ENCODE results near the gene PCDHA3. TPM values are rescaled to one million over a fixed set of nuclear protein-coding genes. Genes with fewer than 3 reads are reported as not detected.

Gene PCDHA3
- polyA plus RNA-seq, 1 of the 3 experiments (the other 2 are of a cell fraction) = 0.02 TPM

GRCh38 chr5:140780512-140780911, 20.3 kb upstream of the PCDHA3 start (continued):
- TF ChIP-seq REST (IDR thresholded peaks at IDR 0.05; ENCODE audit: low read depth, low read length) (no peak), GABPA (IDR thresholded peaks at IDR 0.05; ENCODE audit: low read depth) (no peak), CTCF (IDR thresholded peaks at IDR 0.05) (no peak), PBX3 (IDR thresholded peaks at IDR 0.05) (no peak), RXRA (IDR thresholded peaks at IDR 0.05; ENCODE audit: borderline replicate concordance, low read depth) (no peak)

GRCh38 chr5:140785905-140786686, 14.8 kb upstream of the PCDHA3 start, which contains the start of gene PCDHA1:
PCDHA1 (plus strand) TSS chr5:140786140.
- TF ChIP-seq RAD21 (IDR thresholded peaks at IDR 0.05; ENCODE audit: low read length) (peak; percentile 47), CTCF (IDR thresholded peaks at IDR 0.05) (peak; percentile 29), RCOR1 (IDR thresholded peaks at IDR 0.05; ENCODE audit: low read length) (no peak), ZBTB33 (IDR thresholded peaks at IDR 0.05; ENCODE audit: borderline replicate concordance, low read depth) (no peak), TCF12 (IDR thresholded peaks at IDR 0.05) (no peak), RXRA (IDR thresholded peaks at IDR 0.05; ENCODE audit: borderline replicate concordance, low read depth) (no peak), RFX5 (IDR thresholded peaks at IDR 0.05; ENCODE audit: low read length) (no peak), FOXJ3 (CRISPR knock-in tag; IDR thresholded peaks at IDR 0.05) (no peak), TEAD4 (IDR thresholded peaks at IDR 0.05; ENCODE audit: borderline replicate concordance, insufficient read depth) (no peak), TAF1 (IDR thresholded peaks at IDR 0.05; ENCODE audit: borderline replicate concordance, low read depth, low read length) (no peak)
- H3K9me3 ChIP-seq = peaks cover 8% of the 10 kb centered on the region; the same call in 1 of the 2 replicates
- no peak within 1 kb of the TSS for H3K9ac ChIP-seq
- ChIA-PET POLR2A (no interaction called here), CTCF (interaction anchor here (0.5 to 3.5 kb wide), 9 partner anchors 13 to 364 kb away, joined by 3 to 28 read pairs (median 4); partner anchors contain the start of genes PCDHA4, PCDHA8 and PCDHB6)
- H3K4me3 ChIP-seq (ENCODE audit: low read depth in 2 of 2, low read length in 1 of 2) = peak within 1 kb of the TSS in 1 of 2 experiments; percentile 31; a peak in 2 of 4 replicates
- H3K4me1 ChIP-seq (ENCODE audit: control insufficient read depth in 1 of 2, insufficient read depth in 2 of 2, low read depth in 1 of 2, low read length in 1 of 2) = no peaks in the 10 kb centered on the region
- no peak within 1 kb of the TSS for H3K27ac ChIP-seq (ENCODE audit: low read depth in 2 of 2, low read length in 1 of 2)
- no peaks in the 10 kb centered on the region for H3F3A ChIP-seq (replicated peaks; ENCODE audit: insufficient read depth)
- H3K27me3 ChIP-seq (ENCODE audit: insufficient read depth) = no peaks in the 10 kb centered on the region
- H3K36me3 ChIP-seq (replicated peaks in 1 of 2; ENCODE audit: control insufficient read depth in 1 of 2, insufficient read depth in 2 of 2, low read length in 1 of 2) = no peaks in the 10 kb centered on the region
- DNase-seq = peak; percentile 36
- WGBS (ENCODE audit: low lambda C conversion rate) = 31% methylated on average over 27 of the region's 29 CpGs
- no peaks in the 10 kb centered on the region for H3K9me2 ChIP-seq
- no peaks in the 10 kb centered on the region for H4K20me1 ChIP-seq (ENCODE audit: insufficient read depth)
- no peak within 1 kb of the TSS for H2AFZ ChIP-seq (ENCODE audit: low read depth)
- H3K79me2 ChIP-seq (ENCODE audit: insufficient read depth) = no peaks in the 10 kb centered on the region
- 0 out of 2 replicates have a peak within 1 kb of the TSS, but pooled peaks have one; percentile 7 for H3K4me2 ChIP-seq

Data from SK-N-SH (cell line).